Measurements from ENCODE around the gene CAMSAP1. TPM values are rescaled to one million over a fixed set of nuclear protein-coding genes. Genes with fewer than 3 reads are reported as not detected.
"Not testable (repeated sequence)": the region's sequence is repeated elsewhere in the genome, so short reads cannot be mapped to it uniquely, and the experiment has no call there.

The CAMSAP1 gene
- total RNA-seq (2014; rRNA removed; shearing (Covaris generic)) = 30.7 TPM in 2 replicates

- peak; percentile 77 for DNase-seq (ENCODE audit: low spot score)
These were observed at the start of gene CAMSAP1 for GRCh38 chr9:135907431-135908092. TSS of gene CAMSAP1 (minus strand) at chr9:135907546. CDS start at chr9:135907159, 387 bp downstream.

GRCh38 chr9:135956802-135957174 lies 49.4 kb upstream of the CAMSAP1 start:
- DNase-seq (ENCODE audit: low spot score) = no peak

GRCh38 chr9:135955934-135956801 lies 48.8 kb upstream of the CAMSAP1 start:
- no peak for DNase-seq (ENCODE audit: low spot score)

GRCh38 chr9:135952664-135953206 lies 45.4 kb upstream of the CAMSAP1 start:
- no peak for DNase-seq (ENCODE audit: low spot score)

GRCh38 chr9:135951889-135952663 lies 44.7 kb upstream of the CAMSAP1 start:
- DNase-seq (ENCODE audit: low spot score) = no peak

GRCh38 chr9:135951310-135951709 lies 44.0 kb upstream of the CAMSAP1 start:
- not testable (repeated sequence) for DNase-seq (ENCODE audit: low spot score)

GRCh38 chr9:135950841-135951240 lies 43.5 kb upstream of the CAMSAP1 start:
- not testable (repeated sequence) for DNase-seq (ENCODE audit: low spot score)

- DNase-seq (ENCODE audit: low spot score) = no peak
These were observed 42.9 kb upstream of the CAMSAP1 start for GRCh38 chr9:135950135-135950682.

GRCh38 chr9:135949501-135950134 lies 42.3 kb upstream of the CAMSAP1 start:
- no peak for DNase-seq (ENCODE audit: low spot score)

GRCh38 chr9:135948968-135949367 lies 41.6 kb upstream of the CAMSAP1 start:
- no peak for DNase-seq (ENCODE audit: low spot score)

GRCh38 chr9:135948446-135948845 lies 41.1 kb upstream of the CAMSAP1 start:
- DNase-seq (ENCODE audit: low spot score) = no peak

- DNase-seq (ENCODE audit: low spot score) = no peak
These were observed 40.2 kb upstream of the CAMSAP1 start for GRCh38 chr9:135947582-135947981.

- DNase-seq (ENCODE audit: low spot score) = not testable (repeated sequence)
These were observed 39.8 kb upstream of the CAMSAP1 start for GRCh38 chr9:135947105-135947504.

GRCh38 chr9:135946392-135946994 lies 39.1 kb upstream of the CAMSAP1 start:
- DNase-seq (ENCODE audit: low spot score) = no peak

- DNase-seq (ENCODE audit: low spot score) = peak; percentile 83
These were observed 38.6 kb upstream of the CAMSAP1 start for GRCh38 chr9:135945969-135946368.

GRCh38 chr9:135944444-135945252 lies 37.3 kb upstream of the CAMSAP1 start:
- no peak for DNase-seq (ENCODE audit: low spot score)

GRCh38 chr9:135943604-135944003 lies 36.3 kb upstream of the CAMSAP1 start:
- DNase-seq (ENCODE audit: low spot score) = not testable (repeated sequence)

- DNase-seq (ENCODE audit: low spot score) = no peak
These were observed 34.1 kb upstream of the CAMSAP1 start for GRCh38 chr9:135941288-135941995.

All from A172 (cell line).